Astrocyte of the spinal cord (primary cell): ENCODE measurements around the gene ABR.
A peak's percentile ranks its signal among the peaks of the same experiment; 100 is the strongest.

ENCODE experiments used
- DNase-seq: peaks from one replicate; pipeline ENCODE4 v3.0.0; 2011; ENCODE audit warnings: low read depth, low spot score
- H3K4me3 ChIP-seq: 2 replicates; pipeline ENCODE4 v1.5.1; 2011; ENCODE audit warnings: low read depth, mild to moderate bottlenecking, low read length, moderate library complexity
- CTCF ChIP-seq: IDR thresholded peaks from 2 replicates; pipeline ENCODE4 v1.5.1; 2012; ENCODE audit warnings: low read depth, mild to moderate bottlenecking, low read length, inconsistent platforms
- in situ Hi-C: cut with HindIII; loops from 2 replicates; pipeline ENCODE4 v1.10.0; 2017; ENCODE audit warnings: low sequenced_read_pairs

The ABR gene

GRCh38 chr17:1003972-1004768, 175.6 kb downstream of the ABR start:
- DNase-seq, result no peak
- H3K4me3 ChIP-seq, result no peak overlapping the region
- in situ Hi-C loops, result no loop called here
- no peak for TF ChIP-seq CTCF

- in situ Hi-C loops, result no loop called here
- TF ChIP-seq CTCF, result no peak
- H3K4me3 ChIP-seq, result no peak overlapping the region
- no peak for DNase-seq
Measured at GRCh38 chr17:1003633-1003971, 176.2 kb downstream of the ABR start.

GRCh38 chr17:1002771-1003555, 176.8 kb downstream of the ABR start:
- DNase-seq, result peak; percentile 86
- TF ChIP-seq CTCF, result no peak
- in situ Hi-C loops, result no loop called here
- no peak overlapping the region for H3K4me3 ChIP-seq

GRCh38 chr17:1002412-1002753, 177.4 kb downstream of the ABR start:
- no peak overlapping the region for H3K4me3 ChIP-seq
- TF ChIP-seq CTCF, result no peak
- in situ Hi-C loops, result no loop called here
- peak; percentile 67 for DNase-seq

- DNase-seq, result peak; percentile 78
- no peak overlapping the region for H3K4me3 ChIP-seq
- in situ Hi-C loops, result no loop called here
- no peak for TF ChIP-seq CTCF
Measured at GRCh38 chr17:1001640-1002411, 178.0 kb downstream of the ABR start.

DNA sequence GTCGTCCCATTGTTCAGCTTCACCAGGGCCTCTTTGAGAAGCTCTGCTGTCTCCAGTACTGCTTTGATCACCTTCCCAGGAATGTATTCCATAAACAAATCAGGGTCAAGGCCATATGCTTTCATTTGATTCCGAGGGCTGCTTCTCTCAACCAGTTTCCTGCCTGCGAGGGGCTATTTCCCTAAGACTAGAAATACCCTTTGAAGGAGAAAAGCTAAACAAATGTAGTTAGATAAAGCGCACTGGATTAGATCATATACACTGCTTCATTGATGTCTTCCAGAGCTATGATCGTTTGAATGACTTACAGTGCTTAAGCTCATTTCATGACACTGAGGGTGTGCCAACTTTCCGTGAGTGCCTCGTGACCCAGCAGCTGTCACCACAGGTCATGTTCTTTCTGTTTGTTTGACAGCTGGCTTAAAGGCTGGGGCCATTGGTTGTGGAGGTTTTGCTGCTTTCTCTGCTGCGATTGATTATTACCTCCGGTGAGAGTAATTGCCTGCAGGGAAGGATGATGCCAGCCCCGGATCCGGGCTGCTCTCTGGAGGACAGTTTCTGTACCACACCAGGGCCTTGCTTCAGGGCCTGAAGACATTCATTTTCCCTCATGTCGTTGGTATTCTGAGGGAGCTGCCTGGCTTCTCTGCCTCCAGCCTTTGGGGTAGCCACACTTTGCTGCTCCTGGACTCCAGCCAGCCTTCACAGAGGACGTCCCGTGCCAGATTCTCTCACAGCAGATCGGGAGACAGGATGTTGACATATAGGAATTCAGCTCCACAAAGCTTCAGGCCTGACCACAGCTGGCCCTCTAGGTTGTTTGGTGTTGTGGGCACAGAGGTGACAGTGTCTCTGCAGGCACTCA, 179.0 kb downstream of the ABR start:
- in situ Hi-C loops, result no loop called here
- no peak overlapping the region for H3K4me3 ChIP-seq
- no peak for TF ChIP-seq CTCF
- peak; percentile 64 for DNase-seq
